ENCODE data around the gene TWSG1. TPM values are rescaled to one million over a fixed set of nuclear protein-coding genes. Genes with fewer than 3 reads are reported as not detected.

TWSG1 gene
- total RNA-seq, 4 donors from 2014 or later, result 112 to 173 (median 118) TPM

GRCh38 chr18:9403795-9404564, 69.4 kb downstream of the TWSG1 start:
- WGBS, 2 donors (ENCODE audit: low coverage in 1 of 2), result 35 to 88% methylated on average over 4 to 11 of the region's 24 CpGs

GRCh38 chr18:9404565-9405060, 70.0 kb downstream of the TWSG1 start:
- H3K27ac ChIP-seq, result peak overlapping the region in 3 of 4 donors; percentile 14 to 57 (median 32)
- peak overlapping the region in 1 of 2 donors; percentile 2 for H3K4me3 ChIP-seq
- TF ChIP-seq POLR2AphosphoS5 (IDR thresholded peaks at IDR 0.05), result peak; percentile 16
- TF ChIP-seq EP300 (IDR thresholded peaks at IDR 0.05), result no peak

More at GRCh38 chr18:9403795-9404564, 69.4 kb downstream of the TWSG1 start:
- Histone ChIP-seq H3K4me1 (peaks cover 0 to 25% (median 3%) of the 10 kb centered on the region in 3 donors), H3K4me3 (peak overlapping the region in 1 of 2 donors; percentile 2), H3K27me3 (no peaks in the 10 kb centered on the region), H3K27ac (peak overlapping the region in 2 of 4 donors; percentile 1 to 45), H3K9me3 (no peaks in the 10 kb centered on the region), H3K36me3 (peaks cover 0 to 16% of the 10 kb centered on the region in 2 donors)
- no peak for TF ChIP-seq POLR2AphosphoS5 (IDR thresholded peaks at IDR 0.05)
- no peak for TF ChIP-seq CTCF (IDR thresholded peaks at IDR 0.05)
- TF ChIP-seq POLR2A (IDR thresholded peaks at IDR 0.05), result no peak
- no peak for TF ChIP-seq EP300 (IDR thresholded peaks at IDR 0.05)
- no peak for ATAC-seq

GRCh38 chr18:9405130-9405529, 70.6 kb downstream of the TWSG1 start:
- ATAC-seq, result no peak
- peaks cover 0 to 15% (median 3%) of the 10 kb centered on the region in 3 donors for H3K4me1 ChIP-seq
- 77 to 91% methylated on average over 5 to 6 of the region's 7 CpGs for whole genome bisulfite sequencing, 2 donors (ENCODE audit: low coverage in 1 of 2)
- H3K4me3 ChIP-seq, result no peak overlapping the region
- H3K9me3 ChIP-seq, result no peaks in the 10 kb centered on the region
- TF ChIP-seq POLR2AphosphoS5 (IDR thresholded peaks at IDR 0.05) (no peak), CTCF (IDR thresholded peaks at IDR 0.05) (no peak), EP300 (IDR thresholded peaks at IDR 0.05) (no peak), POLR2A (IDR thresholded peaks at IDR 0.05) (no peak)
- peaks cover 0 to 16% of the 10 kb centered on the region in 2 donors for H3K36me3 ChIP-seq
- peak overlapping the region in 3 of 4 donors; percentile 14 to 57 (median 32) for H3K27ac ChIP-seq
- H3K27me3 ChIP-seq, result no peaks in the 10 kb centered on the region

More at GRCh38 chr18:9404565-9405060, 70.0 kb downstream of the TWSG1 start:
- 72% methylated on average over 3 of the region's 19 CpGs; no CpG with 5 or more reads in 1 of the 2 donors for WGBS, 2 donors (ENCODE audit: low coverage in 1 of 2)
- peaks cover 0 to 20% (median 3%) of the 10 kb centered on the region in 3 donors for H3K4me1 ChIP-seq
- H3K36me3 ChIP-seq, result peaks cover 0 to 16% of the 10 kb centered on the region in 2 donors
- H3K9me3 ChIP-seq, result no peaks in the 10 kb centered on the region
- H3K27me3 ChIP-seq, result no peaks in the 10 kb centered on the region
- peak; percentile 69 for ATAC-seq

- Histone ChIP-seq H3K4me3 (no peak overlapping the region), H3K27ac (no peak overlapping the region), H3K27me3 (no peaks in the 10 kb centered on the region), H3K36me3 (peaks cover 0 to 16% of the 10 kb centered on the region in 2 donors), H3K4me1 (peaks cover 0 to 7% (median under 1%) of the 10 kb centered on the region in 3 donors), H3K9me3 (no peaks in the 10 kb centered on the region)
- ATAC-seq, result no peak
- TF ChIP-seq POLR2AphosphoS5 (IDR thresholded peaks at IDR 0.05), result no peak
- no peak for TF ChIP-seq POLR2A (IDR thresholded peaks at IDR 0.05)
- TF ChIP-seq CTCF (IDR thresholded peaks at IDR 0.05), result no peak
- no peak for TF ChIP-seq EP300 (IDR thresholded peaks at IDR 0.05)
- 96% methylated on average over 4 to 5 of the region's 6 CpGs for WGBS, 2 donors (ENCODE audit: low coverage in 1 of 2)
These were observed 71.4 kb downstream of the TWSG1 start for GRCh38 chr18:9405977-9406376.

GRCh38 chr18:9410515-9410914, 75.9 kb downstream of the TWSG1 start:
- H3K4me3 ChIP-seq, result no peak overlapping the region
- H3K27me3 ChIP-seq, result no peaks in the 10 kb centered on the region
- H3K27ac ChIP-seq, result no peak overlapping the region
- 73 to 100% methylated on average over 1 of the region's 1 CpG for WGBS, 2 donors (ENCODE audit: low coverage in 1 of 2)
- TF ChIP-seq CTCF (IDR thresholded peaks at IDR 0.05) (no peak), POLR2A (IDR thresholded peaks at IDR 0.05) (no peak), EP300 (IDR thresholded peaks at IDR 0.05) (no peak), POLR2AphosphoS5 (IDR thresholded peaks at IDR 0.05) (no peak)
- no peaks in the 10 kb centered on the region for H3K4me1 ChIP-seq
- no peaks in the 10 kb centered on the region for H3K36me3 ChIP-seq
- H3K9me3 ChIP-seq, result no peaks in the 10 kb centered on the region
- no peak for ATAC-seq

All from gastroesophageal sphincter (tissue), 4 donors.